Right atrium auricular region (tissue), 2 donors: ENCODE results near the gene CCDC177. TPM values are rescaled to one million over a fixed set of nuclear protein-coding genes. Genes with fewer than 3 reads are reported as not detected.

Experiments used
- DNase-seq: peaks from one replicate; pipeline ENCODE4 v3.0.0-alpha.2; 2019; ENCODE audit warnings: low spot score
- H3K27ac ChIP-seq, 2 donors: fragments of 200-600 bp; sonication (generic); 1 replicate in 1 of 2; 2 replicates in 1 of 2; pipeline ENCODE4 v1.5.1; 2016 to 2019
- H3K27me3 ChIP-seq, 2 donors: fragments of 200-600 bp; sonication (generic); one replicate each; pipeline versions ENCODE4 v1.5.1 to v1.6.0; 2017 to 2019
- H3K36me3 ChIP-seq: fragments of 200-600 bp; sonication (generic); one replicate; pipeline ENCODE4 v1.5.1; 2016
- H3K4me1 ChIP-seq, 2 donors: fragments of 200-600 bp; sonication (generic); one replicate each; pipeline versions ENCODE4 v1.5.1 to v1.6.0; 2017 to 2019
- H3K4me3 ChIP-seq, 2 donors: fragments of 200-600 bp; sonication (generic); 1 replicate in 1 of 2; 2 replicates in 1 of 2; pipeline ENCODE4 v1.5.1; 2017 to 2019; ENCODE audit warnings: mild to moderate bottlenecking in 1 of 2, moderate library complexity in 1 of 2
- H3K9me3 ChIP-seq, 2 donors: fragments of 200-600 bp; sonication (generic); one replicate each; pipeline ENCODE4 v1.5.1; 2019
- CTCF ChIP-seq, 2 donors: fragments of 200-600 bp; sonication (generic); IDR thresholded peaks; one replicate each; pipeline ENCODE4 v1.5.1; 2019; ENCODE audit warnings: antibody characterized with exemption in 2 of 2
- total RNA-seq, 2 donors: library from RNA; depleted of rRNA; stranded (reverse); fragments of >200 nt; gene quantifications; one replicate each; pipeline ENCODE4 v1.1.0, GENCODE V29; 2016

Gene CCDC177
- total RNA-seq, 2 donors from 2014 or later: not detected

GRCh38 chr14:69547701-69548348 lies 26.8 kb downstream of the CCDC177 start:
- DNase-seq: no peak
- Histone ChIP-seq H3K36me3 (no peaks in the 10 kb centered on the region), H3K27me3 (peaks cover 0 to 11% of the 10 kb centered on the region in 2 donors), H3K27ac (no peak overlapping the region), H3K4me1 (peaks cover 0 to 7% of the 10 kb centered on the region in 2 donors), H3K9me3 (no peaks in the 10 kb centered on the region), H3K4me3 (peak overlapping the region in 1 of 2 donors; percentile 28)
- TF ChIP-seq CTCF (IDR thresholded peaks at IDR 0.05): peak in 1 of 2 donors; percentile 62

- Histone ChIP-seq H3K4me3 (no peak overlapping the region), H3K27me3 (peaks cover 0 to 4% of the 10 kb centered on the region in 2 donors), H3K36me3 (no peaks in the 10 kb centered on the region), H3K27ac (no peak overlapping the region), H3K9me3 (no peaks in the 10 kb centered on the region), H3K4me1 (peaks cover 0 to 7% of the 10 kb centered on the region in 2 donors)
- TF ChIP-seq CTCF (IDR thresholded peaks at IDR 0.05): no peak
- peak; percentile 74 for DNase-seq
Measured at GRCh38 chr14:69543341-69544115, 31.1 kb downstream of the CCDC177 start.

- no peak for TF ChIP-seq CTCF (IDR thresholded peaks at IDR 0.05)
- Histone ChIP-seq H3K27me3 (no peaks in the 10 kb centered on the region), H3K4me3 (no peak overlapping the region), H3K4me1 (no peaks in the 10 kb centered on the region), H3K9me3 (no peaks in the 10 kb centered on the region), H3K36me3 (no peaks in the 10 kb centered on the region), H3K27ac (no peak overlapping the region)
- no peak for DNase-seq
Measured at GRCh38 chr14:69542311-69542710, 32.4 kb downstream of the CCDC177 start.

GRCh38 chr14:69540654-69541335 lies 33.9 kb downstream of the CCDC177 start:
- no peak for TF ChIP-seq CTCF (IDR thresholded peaks at IDR 0.05)
- no peaks in the 10 kb centered on the region for H3K27me3 ChIP-seq
- no peaks in the 10 kb centered on the region for H3K36me3 ChIP-seq
- no peak for DNase-seq
- no peaks in the 10 kb centered on the region for H3K9me3 ChIP-seq
- no peaks in the 10 kb centered on the region for H3K4me1 ChIP-seq
- no peak overlapping the region for H3K4me3 ChIP-seq
- no peak overlapping the region for H3K27ac ChIP-seq

- peak; percentile 69 for DNase-seq
- no peak for TF ChIP-seq CTCF (IDR thresholded peaks at IDR 0.05)
- no peaks in the 10 kb centered on the region for H3K4me1 ChIP-seq
- H3K36me3 ChIP-seq: no peaks in the 10 kb centered on the region
- H3K4me3 ChIP-seq: no peak overlapping the region
- no peak overlapping the region for H3K27ac ChIP-seq
- no peaks in the 10 kb centered on the region for H3K9me3 ChIP-seq
- H3K27me3 ChIP-seq: no peaks in the 10 kb centered on the region
Measured at GRCh38 chr14:69539631-69540410, 34.9 kb downstream of the CCDC177 start.
